HuH-7.5 (cell line): ENCODE data around the gene TEAD1.
"Not testable (repeated sequence)": the region's sequence is repeated elsewhere in the genome, so short reads cannot be mapped to it uniquely, and the experiment has no call there.

ENCODE experiments used
- DNase-seq: peaks from one replicate; pipeline ENCODE4 v3.0.0; 2011; ENCODE audit warnings: low spot score

The TEAD1 gene

GRCh38 chr11:12864316-12865156 lies 190.3 kb downstream of the TEAD1 start:
- DNase-seq: no peak

DNA sequence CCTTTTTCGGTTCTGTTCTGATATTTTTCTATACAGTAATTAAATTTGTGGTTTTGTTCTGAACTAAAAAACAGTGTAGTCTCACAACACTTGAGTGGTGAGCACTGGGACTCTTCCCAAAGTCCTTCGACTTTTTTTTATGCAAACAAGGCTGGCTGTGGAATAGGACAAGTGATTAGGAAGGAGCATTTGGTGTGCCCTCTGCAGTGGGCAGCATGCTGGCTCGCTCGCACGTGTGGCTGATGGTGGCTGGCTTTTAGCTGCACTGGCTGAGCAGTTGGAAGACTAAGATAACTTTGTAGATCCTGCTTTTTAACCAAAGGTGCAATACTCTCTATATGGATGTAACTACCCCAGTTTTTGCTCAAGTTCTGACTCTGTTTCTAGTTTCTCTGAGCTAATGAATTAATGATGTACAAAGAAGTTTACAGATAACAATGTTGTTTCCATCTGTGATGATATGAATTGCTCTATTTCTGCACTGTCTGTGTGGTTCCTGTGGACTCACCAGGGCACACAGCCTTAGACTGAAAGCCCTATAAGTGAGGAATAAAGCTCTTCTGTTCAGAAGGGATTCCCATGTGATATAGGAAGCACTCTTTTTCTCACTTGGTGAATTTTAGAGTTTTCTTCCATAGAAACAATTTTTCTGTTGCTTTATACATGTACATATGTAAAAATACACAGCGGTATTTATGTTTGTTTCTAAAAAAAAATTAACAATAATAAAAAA lies 191.8 kb downstream of the TEAD1 start:
- no peak for DNase-seq

- DNase-seq: no peak
These were observed 193.3 kb downstream of the TEAD1 start for GRCh38 chr11:12867531-12867930.

DNA sequence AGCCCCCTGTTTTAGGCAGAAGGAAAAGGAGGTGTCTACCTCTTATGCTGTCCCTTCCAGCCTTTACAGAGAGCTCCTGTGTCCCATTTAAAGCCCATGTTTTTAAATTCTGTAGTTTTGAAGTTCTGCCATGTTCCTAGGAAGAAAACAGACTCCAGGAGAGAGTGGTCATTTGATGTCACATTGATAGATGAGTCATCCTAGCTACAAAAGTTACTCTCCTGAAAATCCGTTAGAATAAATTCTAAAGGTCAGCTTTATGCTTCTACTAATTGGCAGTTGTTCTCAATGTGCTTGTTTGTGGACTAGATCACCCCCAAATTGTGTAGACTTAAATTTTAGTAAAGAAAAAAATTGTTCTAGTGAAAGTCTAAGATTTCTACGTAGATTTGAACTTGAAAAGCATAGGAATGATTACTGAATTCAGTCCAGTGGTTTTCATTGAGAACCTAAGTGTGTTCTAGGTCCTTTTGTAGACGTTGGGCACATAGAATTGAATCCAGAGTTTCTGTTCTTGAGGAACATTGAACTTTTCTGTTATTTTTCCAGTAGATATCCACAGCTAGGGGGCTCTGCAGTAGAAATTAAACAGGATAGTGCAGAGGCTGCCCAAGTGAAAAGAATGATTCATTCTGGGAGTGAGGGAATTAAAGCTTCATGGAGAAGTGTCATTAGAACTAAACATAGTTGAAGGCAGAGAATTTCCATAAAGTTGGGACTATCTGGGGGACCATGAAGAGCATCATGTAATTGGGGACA lies 194.3 kb downstream of the TEAD1 start:
- DNase-seq: no peak

GRCh38 chr11:12871241-12871640 lies 197.0 kb downstream of the TEAD1 start:
- no peak for DNase-seq

DNA sequence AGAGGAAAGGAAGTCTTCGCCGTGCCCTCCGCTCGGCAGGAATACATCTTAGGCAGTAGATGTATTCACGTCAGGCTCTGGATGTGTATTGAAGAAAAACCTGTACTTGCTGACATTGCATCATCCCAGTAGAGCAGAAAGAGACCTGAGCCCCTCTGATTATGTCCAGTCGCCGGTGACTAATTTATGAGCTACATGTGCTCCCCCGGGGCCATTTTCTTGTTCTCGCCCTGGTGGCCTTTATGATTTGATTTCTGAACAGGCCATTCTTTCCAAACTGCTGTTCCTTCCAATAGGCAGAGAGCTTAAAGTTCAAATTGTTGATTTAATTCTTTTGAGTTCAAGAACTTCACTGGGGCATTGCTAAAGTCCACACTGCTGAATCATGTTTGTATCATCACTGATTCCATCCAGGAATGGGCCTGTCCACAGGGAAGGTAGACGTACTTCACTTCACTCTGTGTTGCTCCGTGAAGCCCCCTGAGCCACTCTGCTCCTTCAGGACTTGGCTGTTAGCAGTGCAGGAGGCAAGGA lies 197.6 kb downstream of the TEAD1 start:
- no peak for DNase-seq

GRCh38 chr11:12876340-12876739 lies 202.1 kb downstream of the TEAD1 start:
- DNase-seq: no peak

DNA sequence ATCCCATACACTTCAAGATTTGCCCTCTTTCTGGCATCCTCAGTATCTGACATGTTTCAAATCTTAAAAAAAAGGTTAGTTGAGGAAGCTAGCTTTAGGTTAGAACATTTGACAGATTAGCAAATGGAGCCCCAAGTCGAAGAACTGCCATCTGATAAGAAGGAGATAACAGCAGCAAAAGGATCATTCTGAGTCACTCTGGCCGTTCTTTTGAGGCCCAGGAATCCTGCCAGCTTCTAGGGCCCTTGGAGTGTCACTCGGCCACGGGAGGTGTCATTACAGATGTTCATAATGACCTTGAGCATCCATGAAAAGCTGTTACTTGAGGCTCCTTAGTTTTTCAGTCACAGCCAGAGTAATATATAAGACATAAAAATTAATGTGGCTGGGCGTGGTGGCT lies 202.8 kb downstream of the TEAD1 start:
- DNase-seq: no peak

DNA sequence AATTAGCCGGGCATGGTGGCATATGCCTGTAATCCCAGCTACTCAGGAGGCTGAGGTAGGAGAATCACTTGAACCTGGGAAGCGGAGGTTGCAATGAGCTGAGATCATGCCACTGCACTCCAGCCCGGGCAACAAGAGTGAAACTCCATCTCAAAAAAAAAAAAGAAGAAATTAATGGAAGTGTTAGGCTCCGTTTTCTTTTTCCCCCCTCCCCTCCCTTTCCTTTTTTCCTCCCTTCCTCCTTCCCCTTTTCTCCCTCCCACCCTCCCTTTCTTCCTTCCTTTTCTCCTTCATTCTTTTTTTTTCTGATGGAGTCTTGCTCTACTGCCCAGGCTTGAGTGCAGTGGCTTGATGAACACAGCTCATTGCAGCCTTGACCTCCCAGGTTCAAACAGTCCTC lies 203.3 kb downstream of the TEAD1 start:
- not testable (repeated sequence) for DNase-seq

DNA sequence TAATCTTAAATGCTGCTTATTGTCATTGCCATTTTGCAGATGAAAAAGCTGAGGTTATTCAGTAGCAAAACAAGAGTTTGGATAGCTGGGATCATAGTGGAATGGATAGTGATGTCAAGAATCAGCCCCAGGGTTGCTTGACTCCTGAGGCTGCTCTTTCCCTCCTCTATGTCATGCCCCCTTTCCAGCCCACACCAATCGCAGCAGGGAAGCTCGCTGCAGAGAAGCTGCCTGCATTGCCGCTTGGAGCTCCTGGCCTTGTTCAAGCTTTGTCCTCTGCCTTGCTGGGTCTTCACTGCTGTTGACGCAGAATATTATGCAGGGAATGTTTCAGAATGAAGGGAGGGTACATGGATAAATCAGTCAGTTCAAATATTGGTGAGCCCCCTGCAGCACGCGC lies 206.1 kb downstream of the TEAD1 start:
- DNase-seq: no peak

- DNase-seq: no peak
These were observed 208.4 kb downstream of the TEAD1 start for GRCh38 chr11:12882670-12883069.

DNA sequence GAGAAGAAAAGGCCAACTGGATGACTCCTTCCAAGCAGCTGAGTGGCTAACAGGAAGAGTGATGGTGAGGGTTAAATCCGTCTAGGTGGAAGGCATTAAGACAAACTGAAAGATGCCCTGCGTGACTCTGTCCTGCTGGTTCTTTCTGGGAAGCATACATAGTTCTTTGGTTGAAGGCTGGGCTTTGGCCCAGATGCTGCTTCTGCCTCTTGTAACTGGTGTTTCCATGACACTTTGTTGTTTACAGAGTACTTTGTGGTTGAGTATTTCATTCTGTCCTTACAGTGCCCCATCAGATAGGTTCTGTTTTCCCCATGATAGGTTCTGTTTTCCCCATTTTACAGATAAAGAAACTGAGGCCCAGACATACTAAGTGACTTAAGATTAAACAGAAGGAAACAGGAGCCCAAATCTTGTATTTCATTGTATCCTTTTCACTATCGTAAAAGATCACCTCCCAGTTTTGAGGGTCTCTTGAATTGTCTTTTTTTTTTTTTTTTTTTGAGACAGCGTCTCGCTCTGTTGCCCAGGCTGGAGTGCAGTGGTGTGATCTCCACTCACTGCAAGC lies 210.6 kb downstream of the TEAD1 start:
- DNase-seq: no peak

- DNase-seq: no peak
These were observed 211.6 kb downstream of the TEAD1 start for GRCh38 chr11:12885717-12886239.

- no peak for DNase-seq
These were observed 212.3 kb downstream of the TEAD1 start for GRCh38 chr11:12886508-12886907.

DNA sequence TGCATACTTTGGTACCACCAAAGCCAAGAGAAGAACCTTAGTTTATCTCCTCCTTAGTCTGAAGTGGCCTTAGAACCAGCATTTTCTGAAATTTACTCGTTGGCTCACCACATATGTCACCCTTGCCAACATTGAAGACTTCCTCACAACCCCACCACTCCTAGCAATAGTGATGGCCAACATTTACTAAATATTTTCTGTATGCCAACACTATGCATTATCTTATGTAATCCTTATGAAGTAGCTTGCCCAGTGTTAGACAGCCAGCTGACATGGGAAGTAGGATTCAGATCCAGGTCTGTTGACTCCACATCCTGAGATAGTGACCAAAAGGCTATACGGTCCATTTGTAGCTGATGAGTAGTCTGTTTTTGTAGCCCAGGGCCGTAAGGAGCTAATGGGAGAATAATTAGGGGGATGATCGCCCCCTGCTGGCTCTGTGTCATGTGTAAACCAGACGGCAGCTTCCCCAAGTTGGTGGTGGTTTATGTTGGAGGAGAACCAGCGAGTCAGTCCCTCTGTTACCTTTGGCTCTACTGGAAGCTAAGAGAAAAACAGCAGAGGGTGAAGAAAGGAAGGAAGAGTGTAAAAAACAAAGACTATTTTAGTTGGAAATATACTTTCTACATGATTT lies 214.4 kb downstream of the TEAD1 start:
- DNase-seq: peak; percentile 70

DNA sequence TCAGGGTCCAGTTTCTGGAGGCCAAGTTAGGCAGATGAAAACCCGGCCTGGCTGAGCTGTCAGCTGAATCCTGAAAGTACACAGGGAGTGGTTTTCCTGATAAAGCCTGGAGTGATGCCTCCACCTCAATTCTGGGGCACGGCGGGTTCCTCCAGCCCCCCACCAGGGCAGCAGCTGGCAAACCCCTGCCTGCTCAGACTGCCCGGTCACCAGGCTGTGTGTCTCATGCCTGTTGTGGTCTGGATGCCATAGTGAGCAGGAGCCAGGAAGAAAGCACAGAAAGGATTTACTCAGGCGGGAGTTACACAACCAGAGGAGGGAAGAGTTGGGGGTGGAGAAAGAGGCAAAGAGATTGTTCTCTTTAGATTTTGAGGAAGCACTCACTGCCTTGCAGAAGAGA lies 215.0 kb downstream of the TEAD1 start:
- no peak for DNase-seq

DNA sequence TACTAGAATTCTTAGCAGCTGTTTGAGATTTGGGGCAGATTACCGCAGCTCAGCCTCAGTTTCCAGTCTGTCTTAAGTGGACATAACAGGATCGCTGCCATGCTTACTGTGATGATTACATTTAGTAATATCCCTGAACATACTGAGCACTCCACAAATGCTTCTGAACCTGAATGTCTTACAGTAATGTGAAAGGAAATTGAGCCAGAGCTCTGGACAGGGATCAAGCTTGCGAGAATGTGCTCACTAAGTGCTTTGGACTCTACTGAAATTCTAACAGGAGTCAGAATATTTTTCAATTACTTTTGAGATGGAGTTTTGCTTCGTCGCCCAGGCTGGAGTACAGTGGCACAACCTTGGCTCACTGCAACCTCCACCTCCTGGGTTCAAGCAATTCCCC lies 216.3 kb downstream of the TEAD1 start:
- DNase-seq: no peak

DNA sequence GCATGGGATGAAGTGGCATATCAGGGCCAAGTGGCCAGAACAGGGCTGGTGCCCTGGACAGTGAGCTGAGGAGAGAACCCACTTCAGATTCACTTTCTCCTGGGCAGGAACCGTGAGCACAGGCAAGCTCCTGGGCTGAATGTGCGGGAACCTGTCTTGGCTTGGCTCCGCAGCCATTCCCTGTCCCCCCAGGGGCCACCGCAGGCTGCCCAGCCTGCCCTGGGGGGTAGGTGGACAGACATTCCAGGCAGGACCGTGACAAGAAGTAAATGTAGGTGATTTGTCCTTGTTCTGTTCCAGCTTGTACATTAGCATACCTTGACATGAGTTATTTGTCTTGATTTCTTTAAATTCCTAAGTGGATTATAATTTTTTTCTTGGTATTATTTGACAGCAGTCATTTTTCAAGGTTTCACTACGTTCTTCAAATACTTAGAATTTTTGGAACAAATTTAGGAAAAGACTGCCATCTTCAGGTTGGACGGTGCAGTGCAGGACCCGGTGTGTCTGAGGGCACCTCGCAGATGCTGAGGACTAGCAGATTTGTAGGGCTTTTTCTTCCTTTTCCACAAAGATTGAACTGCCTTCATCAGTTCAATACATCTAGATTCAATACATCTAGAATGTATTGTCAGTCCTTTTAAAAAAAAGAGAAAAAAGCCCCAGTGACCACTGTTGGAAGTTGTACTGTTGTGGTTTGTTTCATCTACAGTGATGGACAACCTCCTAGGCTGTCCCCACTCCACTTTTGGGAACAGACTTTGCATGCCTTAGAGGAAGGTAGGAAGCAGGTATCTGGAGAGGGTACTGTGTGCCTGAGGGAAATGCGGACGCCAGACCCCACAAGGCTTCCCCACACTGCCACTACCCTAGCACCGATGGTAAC lies 219.8 kb downstream of the TEAD1 start:
- DNase-seq: peak; percentile 27

GRCh38 chr11:12897390-12897789 lies 223.2 kb downstream of the TEAD1 start:
- DNase-seq: no peak

- DNase-seq: no peak
These were observed 223.6 kb downstream of the TEAD1 start for GRCh38 chr11:12897867-12898266.
